A204.1 (cell line): ENCODE data around the gene KCNIP1.

Experiments
- FAIRE-seq: peaks from 2 replicates; lab custom pipeline; 2012; peaks lifted over from hg19 to GRCh38; lab: Jason Lieb, UNC

The KCNIP1 gene

GRCh38 chr5:170503990-170504596 is at the start of gene KCNIP1:
Gene KCNIP1 (plus strand): TSS chr5:170504020.
- no peak for FAIRE-seq

GRCh38 chr5:170463426-170463825 is 40.4 kb upstream of the KCNIP1 start:
- FAIRE-seq, result peak; percentile 61

- FAIRE-seq, result no peak
These were observed 39.3 kb upstream of the KCNIP1 start for GRCh38 chr5:170464280-170465127.

GRCh38 chr5:170466553-170466952 is 37.3 kb upstream of the KCNIP1 start:
- no peak for FAIRE-seq

- FAIRE-seq, result no peak
These were observed 36.7 kb upstream of the KCNIP1 start for GRCh38 chr5:170466988-170467707.

GRCh38 chr5:170468633-170469285 is 35.1 kb upstream of the KCNIP1 start:
- FAIRE-seq, result no peak

GRCh38 chr5:170469414-170469813 is 34.4 kb upstream of the KCNIP1 start:
- FAIRE-seq, result no peak

- no peak for FAIRE-seq
These were observed 33.5 kb upstream of the KCNIP1 start for GRCh38 chr5:170470275-170470674.

GRCh38 chr5:170470808-170471404 is 32.9 kb upstream of the KCNIP1 start:
- no peak for FAIRE-seq

- no peak for FAIRE-seq
These were observed 32.2 kb upstream of the KCNIP1 start for GRCh38 chr5:170471551-170472178.

- FAIRE-seq, result no peak
These were observed 30.2 kb upstream of the KCNIP1 start for GRCh38 chr5:170473642-170474041.

- FAIRE-seq, result no peak
These were observed 29.1 kb upstream of the KCNIP1 start for GRCh38 chr5:170474489-170475274.

GRCh38 chr5:170475294-170476000 is 28.4 kb upstream of the KCNIP1 start:
- FAIRE-seq, result no peak

GRCh38 chr5:170476704-170477103 is 27.1 kb upstream of the KCNIP1 start:
- FAIRE-seq, result no peak

- FAIRE-seq, result no peak
These were observed 25.9 kb upstream of the KCNIP1 start for GRCh38 chr5:170477906-170478305.

GRCh38 chr5:170478306-170478705 is 25.5 kb upstream of the KCNIP1 start:
- no peak for FAIRE-seq

GRCh38 chr5:170479484-170479883 is 24.3 kb upstream of the KCNIP1 start:
- no peak for FAIRE-seq

- no peak for FAIRE-seq
These were observed 23.6 kb upstream of the KCNIP1 start for GRCh38 chr5:170480260-170480659.

- no peak for FAIRE-seq
These were observed 22.0 kb upstream of the KCNIP1 start for GRCh38 chr5:170481849-170482248.

GRCh38 chr5:170482511-170482910 is 21.3 kb upstream of the KCNIP1 start:
- FAIRE-seq, result no peak
